ENCODE results near the gene MARS1.
"Not testable (repeated sequence)": the region's sequence is repeated elsewhere in the genome, so short reads cannot be mapped to it uniquely, and the experiment has no call there.

MARS1 gene

DNA sequence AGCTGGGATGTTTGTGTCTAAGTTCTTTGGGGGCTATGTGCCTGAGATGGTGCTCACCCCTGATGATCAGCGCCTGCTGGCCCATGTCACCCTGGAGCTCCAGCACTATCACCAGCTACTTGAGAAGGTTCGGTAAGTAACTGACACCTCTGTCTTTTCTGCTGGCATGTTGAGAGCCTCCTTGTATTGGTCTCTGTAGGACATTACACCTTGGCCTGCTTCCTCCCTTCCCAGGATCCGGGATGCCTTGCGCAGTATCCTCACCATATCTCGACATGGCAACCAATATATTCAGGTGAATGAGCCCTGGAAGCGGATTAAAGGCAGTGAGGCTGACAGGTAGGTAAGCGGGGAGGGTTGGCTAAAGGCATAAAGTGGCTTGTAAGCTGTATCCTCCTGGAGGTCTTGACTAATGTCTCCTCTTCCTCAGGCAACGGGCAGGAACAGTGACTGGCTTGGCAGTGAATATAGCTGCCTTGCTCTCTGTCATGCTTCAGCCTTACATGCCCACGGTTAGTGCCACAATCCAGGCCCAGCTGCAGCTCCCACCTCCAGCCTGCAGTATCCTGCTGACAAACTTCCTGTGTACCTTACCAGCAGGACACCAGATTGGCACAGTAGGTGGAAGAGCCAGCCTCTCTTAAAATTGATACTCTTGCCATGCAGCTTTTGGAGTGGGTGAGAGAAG lies 27.0 kb downstream of the MARS1 start:
- Histone ChIP-seq H3K36me3 (ENCODE audit: control insufficient read depth in 1 of 2, insufficient read depth in 2 of 2, low read length in 2 of 2) (peaks cover 59 to 64% of the 10 kb centered on the region in 2 donors), H3K27ac (ENCODE audit: low read length) (no peak overlapping the region), H3K4me3 (ENCODE audit: low read depth in 1 of 2, low read length in 2 of 2) (no peak overlapping the region), H3K9me3 (ENCODE audit: control insufficient read depth in 1 of 2, low read length in 2 of 2) (no peaks in the 10 kb centered on the region), H3K27me3 (ENCODE audit: low read depth, low read length) (no peaks in the 10 kb centered on the region), H3K4me1 (ENCODE audit: control insufficient read depth in 1 of 2, insufficient read depth in 2 of 2, low read length in 2 of 2) (peaks cover 18 to 28% of the 10 kb centered on the region in 2 donors)

DNA sequence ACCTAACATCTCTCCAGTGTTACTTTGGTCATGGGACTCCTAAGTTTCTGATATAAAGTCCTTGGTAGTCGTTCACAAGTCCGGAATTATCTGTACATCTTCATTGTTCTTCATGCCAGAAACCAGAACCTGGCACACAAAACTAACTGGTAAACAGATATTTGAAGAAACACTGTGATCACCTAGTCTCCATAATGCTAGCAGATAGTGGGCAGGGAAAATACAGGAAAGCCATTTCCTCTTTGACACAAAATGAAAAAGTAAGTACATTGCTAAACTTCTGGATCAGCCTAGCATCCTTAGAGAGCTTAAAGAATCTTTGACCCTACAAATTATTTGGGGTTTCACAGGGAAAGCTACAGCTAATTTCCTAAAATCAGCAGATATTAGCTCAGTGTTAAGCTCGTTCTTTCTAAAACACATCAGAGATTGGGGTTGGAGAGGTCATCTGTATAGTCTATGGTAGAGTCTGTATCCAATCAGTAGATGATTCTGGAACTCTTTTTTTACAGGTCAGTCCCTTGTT lies 27.6 kb downstream of the MARS1 start:
- Histone ChIP-seq H3K27me3 (ENCODE audit: low read depth, low read length) (no peaks in the 10 kb centered on the region), H3K4me1 (ENCODE audit: control insufficient read depth in 1 of 2, insufficient read depth in 2 of 2, low read length in 2 of 2) (peaks cover 18 to 28% of the 10 kb centered on the region in 2 donors), H3K4me3 (ENCODE audit: low read depth in 1 of 2, low read length in 2 of 2) (no peak overlapping the region), H3K27ac (ENCODE audit: low read length) (no peak overlapping the region), H3K36me3 (ENCODE audit: control insufficient read depth in 1 of 2, insufficient read depth in 2 of 2, low read length in 2 of 2) (peaks cover 58 to 67% of the 10 kb centered on the region in 2 donors), H3K9me3 (ENCODE audit: control insufficient read depth in 1 of 2, low read length in 2 of 2) (no peaks in the 10 kb centered on the region)

GRCh38 chr12:57515934-57516541 lies 28.2 kb downstream of the MARS1 start:
- Histone ChIP-seq H3K9me3 (ENCODE audit: control insufficient read depth in 1 of 2, low read length in 2 of 2) (no peaks in the 10 kb centered on the region), H3K36me3 (ENCODE audit: control insufficient read depth in 1 of 2, insufficient read depth in 2 of 2, low read length in 2 of 2) (peaks cover 58 to 67% of the 10 kb centered on the region in 2 donors), H3K27me3 (ENCODE audit: low read depth, low read length) (no peaks in the 10 kb centered on the region), H3K27ac (ENCODE audit: low read length) (no peak overlapping the region), H3K4me1 (ENCODE audit: control insufficient read depth in 1 of 2, insufficient read depth in 2 of 2, low read length in 2 of 2) (peaks cover 18 to 28% of the 10 kb centered on the region in 2 donors), H3K4me3 (ENCODE audit: low read depth in 1 of 2, low read length in 2 of 2) (no peak overlapping the region)

DNA sequence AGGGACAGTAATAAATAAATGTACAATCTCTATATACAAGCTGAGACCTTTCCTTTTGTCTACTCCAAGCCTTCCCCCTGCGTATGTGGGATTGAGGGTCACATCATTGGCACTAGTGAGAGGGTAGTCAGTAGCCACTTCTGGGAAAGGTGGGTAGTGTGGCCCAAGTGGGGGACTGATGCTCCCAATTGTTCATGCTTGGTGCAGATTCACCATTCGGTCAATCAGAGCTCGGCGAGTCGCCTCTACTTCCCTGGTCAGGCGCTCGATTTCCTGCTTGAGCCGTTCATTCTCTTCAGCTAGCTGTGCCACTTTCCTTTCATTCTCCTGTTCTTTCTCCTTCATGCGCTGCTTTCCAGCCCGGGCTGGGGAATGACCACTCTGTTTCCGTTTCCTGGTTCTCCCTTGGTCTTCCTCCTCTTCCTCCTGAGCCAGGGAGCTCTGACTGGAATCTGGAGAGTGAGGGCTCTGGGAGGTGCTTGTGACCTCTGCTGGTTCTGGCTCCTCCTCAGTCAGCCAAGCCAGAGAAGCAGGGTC lies 28.8 kb downstream of the MARS1 start:
- Histone ChIP-seq H3K4me1 (ENCODE audit: control insufficient read depth in 1 of 2, insufficient read depth in 2 of 2, low read length in 2 of 2) (peaks cover 22 to 28% of the 10 kb centered on the region in 2 donors), H3K9me3 (ENCODE audit: control insufficient read depth in 1 of 2, low read length in 2 of 2) (no peaks in the 10 kb centered on the region), H3K4me3 (ENCODE audit: low read depth in 1 of 2, low read length in 2 of 2) (no peak overlapping the region), H3K27me3 (ENCODE audit: low read depth, low read length) (no peaks in the 10 kb centered on the region), H3K27ac (ENCODE audit: low read length) (no peak overlapping the region), H3K36me3 (ENCODE audit: control insufficient read depth in 1 of 2, insufficient read depth in 2 of 2, low read length in 2 of 2) (peaks cover 54 to 64% of the 10 kb centered on the region in 2 donors)

DNA sequence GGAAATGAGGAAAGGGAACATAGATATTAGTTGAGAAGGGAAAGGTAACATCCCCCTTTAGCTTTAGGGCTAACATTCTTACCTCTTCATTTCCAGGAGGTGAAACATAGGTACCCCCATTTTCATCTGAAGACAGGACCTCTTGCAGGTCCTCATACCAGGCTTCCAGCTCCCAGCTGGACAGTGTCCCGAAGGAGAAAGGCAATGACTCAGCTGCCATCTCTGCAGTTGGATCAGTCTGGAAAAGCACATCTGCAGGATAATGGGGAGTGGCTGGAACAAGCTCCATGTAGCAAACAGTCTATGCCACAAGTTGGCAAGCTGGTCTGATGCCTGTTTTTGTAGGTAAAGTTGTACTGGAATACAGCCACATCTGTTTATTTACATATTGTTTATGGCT lies 29.3 kb downstream of the MARS1 start:
- Histone ChIP-seq H3K36me3 (ENCODE audit: control insufficient read depth in 1 of 2, insufficient read depth in 2 of 2, low read length in 2 of 2) (peaks cover 49 to 59% of the 10 kb centered on the region in 2 donors), H3K27ac (ENCODE audit: low read length) (no peak overlapping the region), H3K27me3 (ENCODE audit: low read depth, low read length) (no peaks in the 10 kb centered on the region), H3K4me1 (ENCODE audit: control insufficient read depth in 1 of 2, insufficient read depth in 2 of 2, low read length in 2 of 2) (peaks cover 27 to 28% of the 10 kb centered on the region in 2 donors), H3K4me3 (ENCODE audit: low read depth in 1 of 2, low read length in 2 of 2) (no peak overlapping the region), H3K9me3 (ENCODE audit: control insufficient read depth in 1 of 2, low read length in 2 of 2) (no peaks in the 10 kb centered on the region)

DNA sequence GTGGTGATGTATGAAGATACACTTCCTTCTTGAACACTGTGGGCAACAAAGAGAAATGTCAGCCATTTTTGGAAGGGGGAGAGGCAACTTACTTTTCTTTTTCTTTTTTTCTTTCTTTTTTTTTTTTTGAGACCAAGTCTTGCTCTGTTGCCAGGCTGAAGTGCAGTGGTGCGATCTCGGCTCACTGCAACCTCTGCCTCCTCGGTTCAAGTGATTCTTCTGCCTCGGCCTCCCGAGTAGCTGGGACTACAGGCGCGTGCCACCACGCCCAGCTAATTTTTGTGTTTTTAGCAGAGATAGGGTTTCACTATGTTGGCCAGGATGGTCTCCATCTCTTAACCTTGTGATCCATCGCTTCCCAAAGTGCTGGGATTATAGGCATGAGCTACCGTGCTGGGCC lies 29.9 kb downstream of the MARS1 start:
- H3K9me3 ChIP-seq (ENCODE audit: control insufficient read depth in 1 of 2, low read length in 2 of 2); H3K27me3 ChIP-seq (ENCODE audit: low read depth, low read length): not testable (repeated sequence)
- Histone ChIP-seq H3K4me1 (ENCODE audit: control insufficient read depth in 1 of 2, insufficient read depth in 2 of 2, low read length in 2 of 2) (peaks cover 27 to 28% of the 10 kb centered on the region in 2 donors), H3K36me3 (ENCODE audit: control insufficient read depth in 1 of 2, insufficient read depth in 2 of 2, low read length in 2 of 2) (peaks cover 45 to 54% of the 10 kb centered on the region in 2 donors), H3K4me3 (ENCODE audit: low read depth in 1 of 2, low read length in 2 of 2) (peak overlapping the region in 1 of 2 donors; percentile 94), H3K27ac (ENCODE audit: low read length) (peak overlapping the region; percentile 65)

- peak overlapping the region; percentile 65 for H3K27ac ChIP-seq (ENCODE audit: low read length)
Observed at GRCh38 chr12:57518176-57518919, 30.5 kb downstream of the MARS1 start.

GRCh38 chr12:57518920-57519795 lies 31.3 kb downstream of the MARS1 start:
- Histone ChIP-seq H3K27ac (ENCODE audit: low read length) (peak overlapping the region; percentile 100), H3K27me3 (ENCODE audit: low read depth, low read length) (no peaks in the 10 kb centered on the region), H3K36me3 (ENCODE audit: control insufficient read depth in 1 of 2, insufficient read depth in 2 of 2, low read length in 2 of 2) (peaks cover 37 to 49% of the 10 kb centered on the region in 2 donors), H3K9me3 (ENCODE audit: control insufficient read depth in 1 of 2, low read length in 2 of 2) (no peaks in the 10 kb centered on the region), H3K4me3 (ENCODE audit: low read depth in 1 of 2, low read length in 2 of 2) (peak overlapping the region; percentile 94 to 98), H3K4me1 (ENCODE audit: control insufficient read depth in 1 of 2, insufficient read depth in 2 of 2, low read length in 2 of 2) (peaks cover 37 to 38% of the 10 kb centered on the region in 2 donors)

More at GRCh38 chr12:57518176-57518919, 30.5 kb downstream of the MARS1 start:
- no peaks in the 10 kb centered on the region for H3K9me3 ChIP-seq (ENCODE audit: control insufficient read depth in 1 of 2, low read length in 2 of 2)
- H3K4me3 ChIP-seq (ENCODE audit: low read depth in 1 of 2, low read length in 2 of 2) = peak overlapping the region; percentile 94 to 98
- H3K27me3 ChIP-seq (ENCODE audit: low read depth, low read length) = no peaks in the 10 kb centered on the region
- peaks cover 39 to 48% of the 10 kb centered on the region in 2 donors for H3K36me3 ChIP-seq (ENCODE audit: control insufficient read depth in 1 of 2, insufficient read depth in 2 of 2, low read length in 2 of 2)
- peaks cover 29 to 30% of the 10 kb centered on the region in 2 donors for H3K4me1 ChIP-seq (ENCODE audit: control insufficient read depth in 1 of 2, insufficient read depth in 2 of 2, low read length in 2 of 2)

- H3K27me3 ChIP-seq (ENCODE audit: low read depth, low read length) = no peaks in the 10 kb centered on the region
- peaks cover 37 to 44% of the 10 kb centered on the region in 2 donors for H3K4me1 ChIP-seq (ENCODE audit: control insufficient read depth in 1 of 2, insufficient read depth in 2 of 2, low read length in 2 of 2)
- H3K36me3 ChIP-seq (ENCODE audit: control insufficient read depth in 1 of 2, insufficient read depth in 2 of 2, low read length in 2 of 2) = peaks cover 37 to 52% of the 10 kb centered on the region in 2 donors
- peak overlapping the region; percentile 100 for H3K27ac ChIP-seq (ENCODE audit: low read length)
- no peaks in the 10 kb centered on the region for H3K9me3 ChIP-seq (ENCODE audit: control insufficient read depth in 1 of 2, low read length in 2 of 2)
- peak overlapping the region; percentile 94 to 98 for H3K4me3 ChIP-seq (ENCODE audit: low read depth in 1 of 2, low read length in 2 of 2)
Observed at GRCh38 chr12:57519796-57520052, 31.9 kb downstream of the MARS1 start.

GRCh38 chr12:57520053-57520818 lies 32.4 kb downstream of the MARS1 start, which contains the start of gene DDIT3:
TSS of gene DDIT3 (minus strand) at chr12:57520514. CDS start at chr12:57517406, 3,108 bp downstream.
- Histone ChIP-seq H3K4me1 (ENCODE audit: control insufficient read depth in 1 of 2, insufficient read depth in 2 of 2, low read length in 2 of 2) (peaks cover 37 to 49% of the 10 kb centered on the region in 2 donors), H3K9me3 (ENCODE audit: control insufficient read depth in 1 of 2, low read length in 2 of 2) (no peaks in the 10 kb centered on the region), H3K4me3 (ENCODE audit: low read depth in 1 of 2, low read length in 2 of 2) (peak within 1 kb of the TSS; percentile 94 to 98), H3K36me3 (ENCODE audit: control insufficient read depth in 1 of 2, insufficient read depth in 2 of 2, low read length in 2 of 2) (peaks cover 35 to 52% of the 10 kb centered on the region in 2 donors), H3K27me3 (ENCODE audit: low read depth, low read length) (no peaks in the 10 kb centered on the region), H3K27ac (ENCODE audit: low read length) (peak within 1 kb of the TSS; percentile 100)
